ENCODE measurements around the gene ENG.
A peak's percentile ranks its signal among the peaks of the same experiment; 100 is the strongest.

The ENG gene

GRCh38 chr9:127896395-127897192 is 42.1 kb upstream of the ENG start:
- TF ChIP-seq YY1 (IDR thresholded peaks at IDR 0.05; ENCODE audit: insufficient read depth, insufficient read length), result no peak
- TF ChIP-seq ZNF274 (IDR thresholded peaks at IDR 0.05; ENCODE audit: low read depth, low read length), result no peak
- no peak for TF ChIP-seq SUZ12 (IDR thresholded peaks at IDR 0.05; ENCODE audit: extremely low read depth, insufficient read depth, insufficient read length)
- no peak for DNase-seq (ENCODE audit: low read depth, low spot score)
- peaks cover 16% of the 10 kb centered on the region for H3K4me1 ChIP-seq (ENCODE audit: insufficient read depth, insufficient read length)
- peaks cover 22% of the 10 kb centered on the region for H3K9me3 ChIP-seq (ENCODE audit: insufficient read depth, low read length)
- peaks cover 43% of the 10 kb centered on the region for H3K36me3 ChIP-seq (ENCODE audit: insufficient read depth, insufficient read length, low read length)
- H3K4me3 ChIP-seq (ENCODE audit: insufficient read length, low read depth), result no peak overlapping the region
- peaks cover 5% of the 10 kb centered on the region for H3K27me3 ChIP-seq (ENCODE audit: insufficient read depth, insufficient read length)
- peak overlapping the region; percentile 46 for H3K9ac ChIP-seq (ENCODE audit: insufficient read length, low read depth)

DNA sequence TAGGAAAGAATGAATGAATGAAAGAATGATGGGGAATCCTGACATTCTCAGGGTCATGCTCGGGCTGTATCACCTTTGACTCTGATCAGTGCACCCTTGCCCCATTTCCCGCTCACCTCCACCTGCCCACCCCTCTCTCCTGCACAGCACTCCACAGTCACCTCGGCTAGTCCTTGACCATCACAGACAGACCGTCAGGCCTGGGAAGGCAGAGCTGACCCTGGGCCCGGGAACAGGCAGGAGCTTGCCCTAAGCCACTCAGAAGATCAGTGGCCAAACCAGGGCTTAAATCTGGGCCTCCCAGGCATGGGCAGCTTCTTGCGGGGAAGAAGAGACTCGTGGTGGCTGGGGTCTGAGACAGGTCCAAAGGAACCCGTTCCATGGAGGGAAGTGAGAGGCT is 41.4 kb upstream of the ENG start:
- Histone ChIP-seq H3K27me3 (ENCODE audit: insufficient read depth, insufficient read length) (peaks cover 5% of the 10 kb centered on the region), H3K4me3 (ENCODE audit: insufficient read length, low read depth) (no peak overlapping the region), H3K9ac (ENCODE audit: insufficient read length, low read depth) (no peak overlapping the region), H3K36me3 (ENCODE audit: insufficient read depth, insufficient read length, low read length) (peaks cover 45% of the 10 kb centered on the region), H3K9me3 (ENCODE audit: insufficient read depth, low read length) (peaks cover 22% of the 10 kb centered on the region), H3K4me1 (ENCODE audit: insufficient read depth, insufficient read length) (peaks cover 16% of the 10 kb centered on the region)
- DNase-seq (ENCODE audit: low read depth, low spot score), result no peak
- no peak for TF ChIP-seq YY1 (IDR thresholded peaks at IDR 0.05; ENCODE audit: insufficient read depth, insufficient read length)
- no peak for TF ChIP-seq ZNF274 (IDR thresholded peaks at IDR 0.05; ENCODE audit: low read depth, low read length)
- no peak for TF ChIP-seq SUZ12 (IDR thresholded peaks at IDR 0.05; ENCODE audit: extremely low read depth, insufficient read depth, insufficient read length)

GRCh38 chr9:127893392-127893791 is 38.9 kb upstream of the ENG start:
- Histone ChIP-seq H3K9me3 (ENCODE audit: insufficient read depth, low read length) (peaks cover 22% of the 10 kb centered on the region), H3K4me3 (ENCODE audit: insufficient read length, low read depth) (no peak overlapping the region), H3K4me1 (ENCODE audit: insufficient read depth, insufficient read length) (peaks cover 13% of the 10 kb centered on the region), H3K9ac (ENCODE audit: insufficient read length, low read depth) (no peak overlapping the region), H3K27me3 (ENCODE audit: insufficient read depth, insufficient read length) (no peaks in the 10 kb centered on the region), H3K36me3 (ENCODE audit: insufficient read depth, insufficient read length, low read length) (peaks cover 56% of the 10 kb centered on the region)
- TF ChIP-seq ZNF274 (IDR thresholded peaks at IDR 0.05; ENCODE audit: low read depth, low read length), result no peak
- TF ChIP-seq YY1 (IDR thresholded peaks at IDR 0.05; ENCODE audit: insufficient read depth, insufficient read length), result no peak
- no peak for TF ChIP-seq SUZ12 (IDR thresholded peaks at IDR 0.05; ENCODE audit: extremely low read depth, insufficient read depth, insufficient read length)
- no peak for DNase-seq (ENCODE audit: low read depth, low spot score)

DNA sequence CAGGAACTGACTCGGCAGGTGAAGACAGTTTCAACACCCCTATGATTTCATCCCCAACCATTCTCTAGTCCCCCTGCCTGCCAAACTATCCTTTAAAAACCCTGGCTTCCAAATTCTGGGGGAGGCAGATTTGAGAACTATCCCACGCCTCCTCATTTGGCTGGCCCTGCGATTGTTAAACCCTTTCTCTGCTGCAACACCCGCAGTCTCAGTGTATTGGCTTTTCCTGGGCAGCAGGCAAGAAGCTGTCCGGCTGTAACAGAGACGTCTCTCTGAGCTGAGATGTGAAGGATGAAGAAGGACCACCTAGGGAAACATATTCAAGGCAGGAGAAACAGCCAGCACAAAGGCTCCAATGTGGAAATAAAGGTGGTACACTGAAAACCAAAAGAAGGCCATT is 38.4 kb upstream of the ENG start:
- Histone ChIP-seq H3K4me1 (ENCODE audit: insufficient read depth, insufficient read length) (peaks cover 13% of the 10 kb centered on the region), H3K27me3 (ENCODE audit: insufficient read depth, insufficient read length) (no peaks in the 10 kb centered on the region), H3K4me3 (ENCODE audit: insufficient read length, low read depth) (no peak overlapping the region), H3K36me3 (ENCODE audit: insufficient read depth, insufficient read length, low read length) (peaks cover 56% of the 10 kb centered on the region), H3K9me3 (ENCODE audit: insufficient read depth, low read length) (peaks cover 22% of the 10 kb centered on the region), H3K9ac (ENCODE audit: insufficient read length, low read depth) (no peak overlapping the region)
- no peak for DNase-seq (ENCODE audit: low read depth, low spot score)
- no peak for TF ChIP-seq SUZ12 (IDR thresholded peaks at IDR 0.05; ENCODE audit: extremely low read depth, insufficient read depth, insufficient read length)
- no peak for TF ChIP-seq ZNF274 (IDR thresholded peaks at IDR 0.05; ENCODE audit: low read depth, low read length)
- TF ChIP-seq YY1 (IDR thresholded peaks at IDR 0.05; ENCODE audit: insufficient read depth, insufficient read length), result no peak

GRCh38 chr9:127890053-127890452 is 35.6 kb upstream of the ENG start:
- H3K9me3 ChIP-seq (ENCODE audit: insufficient read depth, low read length), result peaks cover 22% of the 10 kb centered on the region
- no peaks in the 10 kb centered on the region for H3K27me3 ChIP-seq (ENCODE audit: insufficient read depth, insufficient read length)
- H3K4me1 ChIP-seq (ENCODE audit: insufficient read depth, insufficient read length), result peaks cover 11% of the 10 kb centered on the region
- no peak overlapping the region for H3K4me3 ChIP-seq (ENCODE audit: insufficient read length, low read depth)
- TF ChIP-seq ZNF274 (IDR thresholded peaks at IDR 0.05; ENCODE audit: low read depth, low read length) (no peak), YY1 (IDR thresholded peaks at IDR 0.05; ENCODE audit: insufficient read depth, insufficient read length) (no peak), SUZ12 (IDR thresholded peaks at IDR 0.05; ENCODE audit: extremely low read depth, insufficient read depth, insufficient read length) (no peak)
- H3K36me3 ChIP-seq (ENCODE audit: insufficient read depth, insufficient read length, low read length), result peaks cover 57% of the 10 kb centered on the region
- no peak overlapping the region for H3K9ac ChIP-seq (ENCODE audit: insufficient read length, low read depth)
- DNase-seq (ENCODE audit: low read depth, low spot score), result no peak

DNA sequence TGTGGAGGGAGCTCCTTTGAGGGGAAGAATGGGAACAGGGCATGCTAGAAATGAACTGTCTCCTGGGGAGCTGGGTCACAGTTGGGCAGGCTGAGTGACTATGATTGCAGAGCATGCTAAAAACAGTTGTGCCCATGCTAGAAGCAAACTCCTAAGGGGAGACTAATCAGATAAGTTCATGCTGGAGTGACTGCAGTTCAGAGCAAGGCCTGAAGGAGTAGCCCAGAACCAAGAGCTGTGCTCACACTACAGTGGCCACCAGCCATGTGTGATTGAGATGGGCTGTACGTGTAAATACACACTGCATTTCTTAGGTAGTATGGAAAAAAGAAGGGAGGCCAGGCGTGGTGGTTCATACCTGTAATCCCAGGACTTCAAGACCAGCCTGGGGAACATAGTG is 33.3 kb upstream of the ENG start:
- H3K9me3 ChIP-seq (ENCODE audit: insufficient read depth, low read length), result peaks cover 8% of the 10 kb centered on the region
- no peaks in the 10 kb centered on the region for H3K27me3 ChIP-seq (ENCODE audit: insufficient read depth, insufficient read length)
- no peak overlapping the region for H3K4me3 ChIP-seq (ENCODE audit: insufficient read length, low read depth)
- TF ChIP-seq ZNF274 (IDR thresholded peaks at IDR 0.05; ENCODE audit: low read depth, low read length) (no peak), YY1 (IDR thresholded peaks at IDR 0.05; ENCODE audit: insufficient read depth, insufficient read length) (no peak), SUZ12 (IDR thresholded peaks at IDR 0.05; ENCODE audit: extremely low read depth, insufficient read depth, insufficient read length) (no peak)
- peaks cover 19% of the 10 kb centered on the region for H3K4me1 ChIP-seq (ENCODE audit: insufficient read depth, insufficient read length)
- DNase-seq (ENCODE audit: low read depth, low spot score), result no peak
- no peak overlapping the region for H3K9ac ChIP-seq (ENCODE audit: insufficient read length, low read depth)
- H3K36me3 ChIP-seq (ENCODE audit: insufficient read depth, insufficient read length, low read length), result peaks cover 35% of the 10 kb centered on the region

DNA sequence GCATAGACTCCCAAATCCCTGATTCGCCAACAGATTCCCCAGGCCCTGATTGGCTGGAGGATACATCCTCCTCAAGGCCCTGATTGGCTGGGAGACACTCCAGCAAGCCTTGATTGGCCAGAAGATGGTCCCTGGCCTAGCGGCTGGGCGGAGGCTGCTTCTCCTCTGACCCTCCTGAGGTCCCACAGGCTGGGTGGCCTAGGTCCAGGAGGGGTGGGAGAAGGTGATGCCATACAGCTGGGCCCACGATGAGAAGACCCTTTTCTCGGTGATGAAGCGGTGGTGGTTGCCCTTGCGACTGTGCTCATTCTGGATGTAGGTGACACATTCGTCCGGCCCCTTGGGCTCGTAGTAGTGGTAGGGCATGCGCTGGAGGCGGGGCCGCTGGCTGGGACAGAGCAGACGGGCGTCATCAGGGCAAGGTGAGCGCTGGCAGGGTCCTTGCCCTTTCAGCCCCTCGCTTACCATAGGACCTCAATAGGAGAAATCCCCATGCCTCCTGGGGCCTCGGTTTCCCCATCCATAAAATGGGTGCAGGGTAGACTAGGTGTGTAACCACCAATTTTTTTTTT is 32.0 kb upstream of the ENG start:
- H3K4me1 ChIP-seq (ENCODE audit: insufficient read depth, insufficient read length), result peaks cover 19% of the 10 kb centered on the region
- no peak for DNase-seq (ENCODE audit: low read depth, low spot score)

More for the DNA sequence above, 32.0 kb upstream of the ENG start:
- H3K4me3 ChIP-seq (ENCODE audit: insufficient read length, low read depth), result no peak overlapping the region
- no peaks in the 10 kb centered on the region for H3K9me3 ChIP-seq (ENCODE audit: insufficient read depth, low read length)
- H3K36me3 ChIP-seq (ENCODE audit: insufficient read depth, insufficient read length, low read length), result peaks cover 30% of the 10 kb centered on the region
- H3K9ac ChIP-seq (ENCODE audit: insufficient read length, low read depth), result no peak overlapping the region
- no peak for TF ChIP-seq ZNF274 (IDR thresholded peaks at IDR 0.05; ENCODE audit: low read depth, low read length)
- no peak for TF ChIP-seq YY1 (IDR thresholded peaks at IDR 0.05; ENCODE audit: insufficient read depth, insufficient read length)
- TF ChIP-seq SUZ12 (IDR thresholded peaks at IDR 0.05; ENCODE audit: extremely low read depth, insufficient read depth, insufficient read length), result no peak
- no peaks in the 10 kb centered on the region for H3K27me3 ChIP-seq (ENCODE audit: insufficient read depth, insufficient read length)
